GM10248 (cell line): Measurements from ENCODE around the gene SYNE2.

Experiments
- CTCF ChIA-PET: fragments of 300-600 bp; sonication (Branson Sonifier 250); formaldehyde crosslinking; extraction: SDS; loops from one replicate; lab custom pipeline; 2021; ENCODE audit warnings: antibody characterized with exemption; lab: Yijun Ruan, JAX
- POLR2A ChIA-PET: fragments of 350-650 bp; sonication (Branson Sonifier 250); formaldehyde crosslinking; extraction: SDS; loops from one replicate; lab custom pipeline; 2020; ENCODE audit warnings: antibody characterized with exemption; lab: Yijun Ruan, JAX
- DNase-seq: peaks from one replicate; pipeline ENCODE4 v3.0.0; 2012; ENCODE audit errors: extremely low spot score
- TF ChIP-seq, protein P1 (sequence below): IDR thresholded peaks from 2 replicates; pipeline ENCODE4 v1.5.1; 2012; ENCODE audit warnings: mild to moderate bottlenecking, low read depth; ENCODE audit errors: extremely low read depth, missing control alignments, control extremely low read depth

Gene SYNE2

DNA sequence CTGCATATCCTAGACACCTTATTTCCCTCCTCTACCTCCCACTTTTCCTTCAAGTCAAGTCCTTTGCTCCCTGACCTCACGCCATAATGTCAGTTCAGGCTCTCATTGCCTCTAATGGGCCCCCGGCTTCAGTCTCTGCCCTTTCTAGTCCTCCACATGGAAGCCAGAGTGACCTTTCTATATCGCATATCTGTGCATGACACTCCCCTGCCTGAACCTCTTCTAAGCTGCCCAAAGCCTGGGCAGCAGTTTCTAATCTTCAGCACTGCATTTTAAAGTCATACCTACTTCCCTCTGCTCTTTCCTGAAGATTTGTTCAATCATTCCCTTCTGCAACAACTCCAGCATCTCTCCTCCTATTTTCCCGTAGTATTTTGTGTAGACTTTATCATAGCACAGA is 395.9 kb downstream of the SYNE2 start:
- POLR2A ChIA-PET = no interaction called here
- TF ChIP-seq, protein P1, sequence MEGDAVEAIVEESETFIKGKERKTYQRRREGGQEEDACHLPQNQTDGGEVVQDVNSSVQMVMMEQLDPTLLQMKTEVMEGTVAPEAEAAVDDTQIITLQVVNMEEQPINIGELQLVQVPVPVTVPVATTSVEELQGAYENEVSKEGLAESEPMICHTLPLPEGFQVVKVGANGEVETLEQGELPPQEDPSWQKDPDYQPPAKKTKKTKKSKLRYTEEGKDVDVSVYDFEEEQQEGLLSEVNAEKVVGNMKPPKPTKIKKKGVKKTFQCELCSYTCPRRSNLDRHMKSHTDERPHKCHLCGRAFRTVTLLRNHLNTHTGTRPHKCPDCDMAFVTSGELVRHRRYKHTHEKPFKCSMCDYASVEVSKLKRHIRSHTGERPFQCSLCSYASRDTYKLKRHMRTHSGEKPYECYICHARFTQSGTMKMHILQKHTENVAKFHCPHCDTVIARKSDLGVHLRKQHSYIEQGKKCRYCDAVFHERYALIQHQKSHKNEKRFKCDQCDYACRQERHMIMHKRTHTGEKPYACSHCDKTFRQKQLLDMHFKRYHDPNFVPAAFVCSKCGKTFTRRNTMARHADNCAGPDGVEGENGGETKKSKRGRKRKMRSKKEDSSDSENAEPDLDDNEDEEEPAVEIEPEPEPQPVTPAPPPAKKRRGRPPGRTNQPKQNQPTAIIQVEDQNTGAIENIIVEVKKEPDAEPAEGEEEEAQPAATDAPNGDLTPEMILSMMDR = no peak
- CTCF ChIA-PET = no interaction called here
- DNase-seq = no peak

DNA sequence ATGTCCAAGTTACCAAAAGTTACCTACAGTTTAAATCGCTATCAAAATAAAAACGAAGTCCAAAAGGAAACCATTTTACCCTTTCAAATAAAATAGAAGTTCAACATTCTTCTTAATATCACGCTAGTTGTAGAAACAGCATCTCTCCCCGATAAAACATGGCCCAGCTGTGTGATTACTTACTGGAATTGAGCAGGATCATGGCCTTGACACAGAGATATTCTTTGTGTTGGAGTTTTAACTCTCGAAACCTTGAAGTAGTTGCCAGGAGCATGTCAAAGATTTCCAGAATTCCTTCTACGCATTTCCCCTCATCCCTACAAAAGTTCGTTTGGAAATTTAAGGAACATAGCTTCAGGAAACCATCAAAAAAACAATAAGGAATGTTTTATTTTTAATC is 396.6 kb downstream of the SYNE2 start:
- no peak for DNase-seq
- CTCF ChIA-PET = interaction anchor here (0.9 kb wide), 1 partner anchor 14 kb away, joined by 3 read pairs; no protein-coding TSS in a partner anchor
- POLR2A ChIA-PET = no interaction called here
- TF ChIP-seq, protein P1 = no peak

DNA sequence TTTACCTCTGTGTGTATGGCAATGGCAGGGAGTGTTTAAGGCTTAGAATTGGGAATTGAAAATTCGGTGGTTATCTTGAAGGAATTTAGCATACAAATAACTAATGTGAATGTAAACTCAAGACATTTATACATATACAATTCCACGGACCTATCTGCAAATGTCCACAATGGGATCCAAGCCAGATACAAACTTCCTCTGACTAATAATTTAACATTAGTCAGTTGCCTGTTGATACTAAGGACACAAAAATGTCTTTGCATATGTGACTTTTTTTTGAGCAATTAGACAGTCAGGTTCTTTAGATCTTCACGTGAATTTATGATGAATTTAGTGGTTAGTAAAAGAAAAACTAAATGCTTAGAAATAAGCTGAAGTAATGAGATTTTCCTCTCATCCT is 400.9 kb downstream of the SYNE2 start:
- DNase-seq = no peak
- ChIA-PET CTCF (no interaction called here), POLR2A (no interaction called here)
- TF ChIP-seq, protein P1 = no peak

DNA sequence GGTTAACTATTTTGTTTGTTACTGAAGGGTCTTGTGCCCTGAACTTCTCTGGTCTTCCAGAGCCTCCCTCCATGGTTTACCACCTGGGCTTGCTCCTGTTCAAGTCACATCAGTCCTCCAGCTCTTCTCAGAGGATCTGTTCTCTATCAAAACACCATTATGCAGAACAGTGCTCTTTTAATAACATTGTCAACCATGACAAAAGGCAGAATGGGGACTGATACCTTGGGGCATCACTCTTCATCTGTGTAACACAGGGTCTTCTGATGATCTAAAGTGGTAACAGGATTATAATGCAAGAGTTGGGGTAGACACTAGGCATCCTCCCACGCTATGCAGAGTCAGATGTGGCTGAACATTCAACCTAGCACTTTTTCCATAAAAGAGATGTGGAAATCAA is 403.0 kb downstream of the SYNE2 start:
- TF ChIP-seq, protein P1 = no peak
- POLR2A ChIA-PET = no interaction called here
- CTCF ChIA-PET = interaction anchor here (0.7 to 2.1 kb wide), 3 partner anchors 39 to 55 kb away, joined by 3 to 5 read pairs (median 3); no protein-coding TSS in a partner anchor

DNA sequence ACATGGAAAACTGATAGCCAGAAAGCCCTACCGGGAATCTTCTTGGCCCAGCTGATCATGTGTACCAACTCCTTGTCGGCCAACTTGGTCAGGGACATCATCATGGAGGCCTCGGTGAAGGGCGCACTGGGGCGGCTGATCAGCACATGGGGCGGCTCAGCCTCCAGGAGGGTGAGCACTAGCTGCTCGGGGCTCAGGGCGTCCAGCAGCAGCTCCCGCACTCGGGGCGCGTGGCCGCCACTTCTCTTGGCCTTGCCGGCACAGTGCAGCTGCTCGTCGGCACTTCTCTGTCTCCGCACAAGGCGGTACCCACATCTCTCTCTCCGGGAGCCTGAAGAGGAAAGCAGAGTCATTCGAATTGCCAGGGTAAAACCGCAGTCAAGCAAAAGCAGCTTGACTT is 407.6 kb downstream of the SYNE2 start:
- CTCF ChIA-PET = interaction anchor here (1.3 to 1.9 kb wide), 3 partner anchors 9 to 132 kb away, joined by 3 to 8 read pairs (median 3); no protein-coding TSS in a partner anchor
- DNase-seq = no peak
- POLR2A ChIA-PET = no interaction called here
- TF ChIP-seq, protein P1 = no peak

More for the DNA sequence above, 403.0 kb downstream of the SYNE2 start:
- no peak for DNase-seq

DNA sequence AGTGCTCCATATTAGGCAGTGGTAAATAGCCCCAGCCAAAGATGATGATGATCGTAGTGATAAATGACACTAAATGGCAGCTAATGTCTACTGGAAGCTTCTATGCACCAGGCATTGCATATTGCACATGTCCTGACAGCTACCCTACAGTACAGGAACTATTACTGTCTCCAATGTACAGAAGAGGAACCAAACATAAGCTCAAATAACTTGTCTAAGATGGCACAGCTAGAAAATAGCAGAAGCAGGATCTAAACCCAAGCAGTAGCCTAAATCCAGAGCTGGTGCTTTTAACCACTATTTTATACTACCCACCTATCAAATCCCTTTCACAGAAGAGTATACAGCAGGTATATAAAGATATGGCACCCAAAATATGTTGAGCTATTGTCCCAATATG is 412.4 kb downstream of the SYNE2 start:
- ChIA-PET CTCF (interaction anchor here (1.1 to 1.9 kb wide), 3 partner anchors 30 to 38 kb away, joined by 3 to 6 read pairs (median 3); no protein-coding TSS in a partner anchor), POLR2A (interaction anchor here (0.6 kb wide), 1 partner anchor 572 kb away, joined by 3 read pairs; no protein-coding TSS in a partner anchor)
- DNase-seq = no peak
- TF ChIP-seq, protein P1 = no peak
